ENCODE results near the gene ZNF165.

ZNF165 gene

GRCh38 chr6:28136585-28137504, 56.5 kb downstream of the ZNF165 start:
- peak overlapping the region; percentile 87 to 90 for H3K4me3 ChIP-seq (ENCODE audit: low read length in 2 of 2)
- no peaks in the 10 kb centered on the region for H3K36me3 ChIP-seq (ENCODE audit: control insufficient read depth in 2 of 2, insufficient read depth in 2 of 2, low read length in 2 of 2)
- no peaks in the 10 kb centered on the region for H3K9me3 ChIP-seq (ENCODE audit: control insufficient read depth in 2 of 2, low read length in 2 of 2)
- H3K27me3 ChIP-seq (ENCODE audit: control insufficient read depth in 2 of 2, insufficient read depth in 2 of 2, low read length in 2 of 2), result no peaks in the 10 kb centered on the region
- H3K9ac ChIP-seq (ENCODE audit: low read depth in 1 of 2, low read length in 2 of 2), result peak overlapping the region; percentile 80 to 90
- peaks cover 8 to 15% of the 10 kb centered on the region in 2 donors for H3K4me1 ChIP-seq (ENCODE audit: control insufficient read depth in 2 of 2, insufficient read depth in 2 of 2, low read length in 2 of 2)
- peak overlapping the region; percentile 77 to 87 for H3K27ac ChIP-seq (ENCODE audit: low read depth in 2 of 2, low read length in 2 of 2)

- Histone ChIP-seq H3K27ac (ENCODE audit: low read depth in 2 of 2, low read length in 2 of 2) (peak overlapping the region; percentile 77 to 87), H3K4me3 (ENCODE audit: low read length in 2 of 2) (peak overlapping the region; percentile 87 to 90), H3K4me1 (ENCODE audit: control insufficient read depth in 2 of 2, insufficient read depth in 2 of 2, low read length in 2 of 2) (peaks cover 11 to 19% of the 10 kb centered on the region in 2 donors)
These were observed 57.2 kb downstream of the ZNF165 start for GRCh38 chr6:28137505-28137981.

More at GRCh38 chr6:28137505-28137981, 57.2 kb downstream of the ZNF165 start:
- no peaks in the 10 kb centered on the region for H3K9me3 ChIP-seq (ENCODE audit: control insufficient read depth in 2 of 2, low read length in 2 of 2)
- no peaks in the 10 kb centered on the region for H3K27me3 ChIP-seq (ENCODE audit: control insufficient read depth in 2 of 2, insufficient read depth in 2 of 2, low read length in 2 of 2)
- H3K9ac ChIP-seq (ENCODE audit: low read depth in 1 of 2, low read length in 2 of 2), result peak overlapping the region; percentile 80 to 90
- no peaks in the 10 kb centered on the region for H3K36me3 ChIP-seq (ENCODE audit: control insufficient read depth in 2 of 2, insufficient read depth in 2 of 2, low read length in 2 of 2)
